ENCODE results near the gene MPI. TPM values are rescaled to one million over a fixed set of nuclear protein-coding genes. Genes with fewer than 3 reads are reported as not detected.
"Not testable (repeated sequence)": the region's sequence is repeated elsewhere in the genome, so short reads cannot be mapped to it uniquely, and the experiment has no call there.

The MPI gene
- total RNA-seq, 1 donor: 77.3 TPM

- DNase-seq (ENCODE audit: low read depth in 2 of 3, low spot score in 2 of 3): no peak
Observed at GRCh38 chr15:74924525-74924924, 34.7 kb downstream of the MPI start.

GRCh38 chr15:74928771-74929198 lies 38.9 kb downstream of the MPI start:
- DNase-seq (ENCODE audit: low read depth in 2 of 3, low spot score in 2 of 3): no peak

- no peak for DNase-seq (ENCODE audit: low read depth in 2 of 3, low spot score in 2 of 3)
Observed at GRCh38 chr15:74933573-74933972, 43.7 kb downstream of the MPI start.

GRCh38 chr15:74935193-74935592 lies 45.4 kb downstream of the MPI start:
- not testable (repeated sequence) for DNase-seq (ENCODE audit: low read depth in 2 of 3, low spot score in 2 of 3)

GRCh38 chr15:74937272-74937589 lies 47.4 kb downstream of the MPI start:
- no peak for DNase-seq (ENCODE audit: low read depth in 2 of 3, low spot score in 2 of 3)

GRCh38 chr15:74937590-74938371 lies 47.9 kb downstream of the MPI start, which contains the start of gene COX5A:
Gene COX5A, minus strand, starts transcription at chr15:74938073. Its CDS starts 59 bp downstream, at chr15:74938014.
- peak; percentile 88 to 97 (median 96) for DNase-seq (ENCODE audit: low read depth in 2 of 3, low spot score in 2 of 3)

- DNase-seq (ENCODE audit: low read depth in 2 of 3, low spot score in 2 of 3): peak; percentile 57 to 88 (median 68)
Observed at GRCh38 chr15:74950078-74950908, 60.5 kb downstream of the MPI start.

GRCh38 chr15:74951006-74951405 lies 61.2 kb downstream of the MPI start:
- DNase-seq (ENCODE audit: low read depth in 2 of 3, low spot score in 2 of 3): no peak

Small RNA genes within 50 kb of the gene (small RNA-seq; reads per million reads assigned to genes)
- gene MIR6882: 7.3 reads per million, percentile 90 among the genes with 10 or more reads in this experiment

Other genes with a start within 250 kb of the MPI start
- gene EDC3, start 194.0 kb upstream of the MPI start, total RNA-seq: 19.4 TPM
- gene CYP1A1, start 164.5 kb upstream of the MPI start, total RNA-seq: 0.27 TPM
- gene CYP1A2, start 141.2 kb upstream of the MPI start, total RNA-seq: not detected
- 118 TPM for gene CSK, start 108.0 kb upstream of the MPI start, total RNA-seq
- gene LMAN1L, start 77.2 kb upstream of the MPI start, total RNA-seq: 0.27 TPM
- gene CPLX3, start 63.4 kb upstream of the MPI start, total RNA-seq: not detected
- 69.7 TPM for gene ULK3, start 46.9 kb upstream of the MPI start, total RNA-seq
- 67.6 TPM for gene SCAMP2, start 16.7 kb upstream of the MPI start, total RNA-seq
- 58.4 TPM for gene FAM219B, start 16.8 kb downstream of the MPI start, total RNA-seq
- gene COX5A, start 48.0 kb downstream of the MPI start, total RNA-seq: 47.9 TPM
- 3.2 TPM for gene RPP25, start 66.7 kb downstream of the MPI start, total RNA-seq
- gene SCAMP5, start 105.5 kb downstream of the MPI start, total RNA-seq: 4.8 TPM
- 36.9 TPM for gene PPCDC, start 133.5 kb downstream of the MPI start, total RNA-seq